Panc1 (cell line): ENCODE data around the gene SLFN5.
"Not testable (repeated sequence)": the region's sequence is repeated elsewhere in the genome, so short reads cannot be mapped to it uniquely, and the experiment has no call there.

ENCODE experiments used
- CTCF ChIP-seq: fragments of 450-650 bp; IDR thresholded peaks from 2 replicates; pipeline ENCODE4 v1.5.1; 2017; ENCODE audit warnings: mild to moderate bottlenecking
- REST ChIP-seq, 2 experiments: IDR thresholded peaks; 2 replicates each; pipeline ENCODE4 v1.6.1; 2011 to 2012; ENCODE audit warnings: low read depth in 2 of 2, control low read depth in 1 of 2, low read length in 1 of 2, mild to moderate bottlenecking in 1 of 2, moderate library complexity in 1 of 2; ENCODE audit not compliant: insufficient read depth in 1 of 2

- TF ChIP-seq REST (IDR thresholded peaks at IDR 0.05; ENCODE audit: insufficient read depth in 1 of 2, low read depth in 2 of 2, low read length in 1 of 2); CTCF: not testable (repeated sequence)
Observed at GRCh38 chr17:35278454-35278853, 35.6 kb downstream of the SLFN5 start.
